Measurements from ENCODE around the gene FOCAD.

Gene FOCAD

DNA sequence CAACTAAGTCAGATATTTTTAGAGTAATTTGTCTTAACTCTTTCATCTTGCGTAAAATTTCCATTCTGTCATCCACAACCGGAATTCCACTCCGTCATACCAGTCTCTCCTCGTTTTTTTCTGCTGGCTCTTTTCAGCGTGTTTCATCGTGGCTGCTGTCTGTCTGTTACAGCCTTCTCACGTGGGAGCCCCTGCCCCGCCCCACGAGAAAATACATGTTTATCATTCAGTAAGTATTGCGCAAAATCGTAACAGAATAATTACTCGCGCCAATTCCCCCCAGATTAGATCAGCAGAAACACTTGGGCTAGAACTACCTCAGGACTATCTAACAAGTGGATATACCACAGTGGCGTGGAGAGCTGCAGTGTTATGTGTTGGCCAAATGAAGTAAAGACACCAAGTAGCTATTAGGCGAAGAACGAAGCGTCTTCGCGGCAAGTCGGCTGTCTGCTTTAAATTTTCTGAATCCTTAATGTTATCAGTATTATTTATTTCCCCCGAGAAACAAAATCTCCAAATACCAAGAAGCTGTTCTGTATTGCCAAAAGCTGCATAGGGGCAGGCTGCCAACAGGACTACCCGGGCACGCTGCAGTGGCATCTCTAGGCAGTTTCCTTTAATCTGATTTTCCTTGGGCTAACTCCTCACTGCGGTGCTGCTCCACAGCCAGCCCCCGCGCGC lies 566 bp upstream of the FOCAD start:
- Histone ChIP-seq H3K27ac (ENCODE audit: low read depth, low read length, severe bottlenecking) (peak overlapping the region; percentile 75), H3K4me1 (ENCODE audit: control insufficient read depth, insufficient read depth, low read length, poor library complexity, severe bottlenecking) (peaks cover 7% of the 10 kb centered on the region), H3K4me3 (ENCODE audit: extremely low read depth, insufficient read depth, low read length, poor library complexity, severe bottlenecking) (peak overlapping the region; percentile 71), H3K36me3 (ENCODE audit: control insufficient read depth, insufficient read depth, low read length) (no peaks in the 10 kb centered on the region), H3K9me3 (ENCODE audit: control insufficient read depth, low read length) (no peaks in the 10 kb centered on the region)
- 50 to 54% methylated on average over 15 to 16 of the region's 27 CpGs for WGBS, 2 experiments (ENCODE audit: insufficient coverage in 2 of 2)

DNA sequence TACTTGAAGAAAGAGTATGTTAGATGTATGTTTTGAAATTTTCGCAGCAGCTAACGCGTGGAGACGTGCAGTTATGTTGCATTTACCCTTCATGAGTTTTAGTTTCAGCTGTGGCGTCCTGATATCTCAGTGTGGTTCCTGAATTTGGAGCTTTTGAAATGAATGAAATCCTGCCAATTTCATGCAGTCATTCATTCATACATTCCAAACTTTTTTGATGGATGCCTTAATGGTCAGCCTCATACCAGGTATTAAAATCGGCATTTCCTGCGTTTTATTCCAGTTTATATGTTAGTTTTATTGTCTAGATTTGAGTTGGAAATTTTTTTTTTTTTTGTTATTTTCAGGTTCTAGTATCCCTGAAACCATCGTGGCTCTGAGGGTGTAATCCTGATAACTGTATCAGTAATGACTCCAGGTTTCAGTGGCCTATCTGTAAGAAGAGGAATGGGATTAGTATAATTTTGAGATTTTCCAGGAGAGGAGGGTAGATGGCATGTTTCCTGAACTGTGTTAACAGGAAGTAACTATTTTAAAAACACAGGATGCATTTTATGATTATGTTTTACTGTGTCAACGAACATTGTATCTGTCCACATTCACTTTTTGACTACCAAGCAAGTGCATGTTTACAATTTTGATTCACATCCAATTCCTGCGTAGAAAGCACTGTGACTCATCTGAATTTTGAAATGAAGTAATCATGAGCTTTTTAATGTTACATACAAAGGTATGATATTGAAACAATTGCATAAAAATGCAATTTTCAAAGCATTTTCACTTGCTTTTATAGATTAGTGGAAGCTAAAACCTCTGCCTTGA lies 1.0 kb downstream of the FOCAD start:
- H3K27ac ChIP-seq (ENCODE audit: low read depth, low read length, severe bottlenecking): peak overlapping the region; percentile 97
- H3K36me3 ChIP-seq (ENCODE audit: control insufficient read depth, insufficient read depth, low read length): no peaks in the 10 kb centered on the region
- 28 to 30% methylated on average over 4 to 6 of the region's 10 CpGs for WGBS, 2 experiments (ENCODE audit: insufficient coverage in 2 of 2)
- peaks cover 13% of the 10 kb centered on the region for H3K4me1 ChIP-seq (ENCODE audit: control insufficient read depth, insufficient read depth, low read length, poor library complexity, severe bottlenecking)
- H3K9me3 ChIP-seq (ENCODE audit: control insufficient read depth, low read length): no peaks in the 10 kb centered on the region
- H3K4me3 ChIP-seq (ENCODE audit: extremely low read depth, insufficient read depth, low read length, poor library complexity, severe bottlenecking): peak overlapping the region; percentile 71

DNA sequence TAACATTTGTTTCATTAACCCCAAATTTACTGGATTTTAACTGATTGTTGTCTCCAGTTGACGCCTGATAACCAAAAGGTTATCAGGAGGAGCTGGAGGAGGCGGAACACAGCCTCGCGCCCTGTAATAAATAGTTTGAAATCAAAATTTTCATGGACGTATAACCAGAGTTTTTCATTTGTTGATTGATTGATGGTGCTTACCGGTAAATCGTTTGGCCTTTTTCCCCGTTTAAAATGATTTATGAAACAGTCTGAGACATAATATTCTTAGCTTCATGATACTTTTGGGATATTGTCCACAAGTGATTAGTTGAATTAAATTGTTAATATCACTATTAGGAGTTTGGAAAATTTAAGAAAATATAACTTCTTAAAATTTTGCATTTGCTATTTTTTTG lies 1.7 kb downstream of the FOCAD start:
- H3K9me3 ChIP-seq (ENCODE audit: control insufficient read depth, low read length): no peaks in the 10 kb centered on the region
- H3K27ac ChIP-seq (ENCODE audit: low read depth, low read length, severe bottlenecking): no peak overlapping the region
- peaks cover 13% of the 10 kb centered on the region for H3K4me1 ChIP-seq (ENCODE audit: control insufficient read depth, insufficient read depth, low read length, poor library complexity, severe bottlenecking)
- WGBS, 2 experiments (ENCODE audit: insufficient coverage in 2 of 2): 95 to 97% methylated on average over 4 to 5 of the region's 8 CpGs
- H3K36me3 ChIP-seq (ENCODE audit: control insufficient read depth, insufficient read depth, low read length): no peaks in the 10 kb centered on the region
- no peak overlapping the region for H3K4me3 ChIP-seq (ENCODE audit: extremely low read depth, insufficient read depth, low read length, poor library complexity, severe bottlenecking)

DNA sequence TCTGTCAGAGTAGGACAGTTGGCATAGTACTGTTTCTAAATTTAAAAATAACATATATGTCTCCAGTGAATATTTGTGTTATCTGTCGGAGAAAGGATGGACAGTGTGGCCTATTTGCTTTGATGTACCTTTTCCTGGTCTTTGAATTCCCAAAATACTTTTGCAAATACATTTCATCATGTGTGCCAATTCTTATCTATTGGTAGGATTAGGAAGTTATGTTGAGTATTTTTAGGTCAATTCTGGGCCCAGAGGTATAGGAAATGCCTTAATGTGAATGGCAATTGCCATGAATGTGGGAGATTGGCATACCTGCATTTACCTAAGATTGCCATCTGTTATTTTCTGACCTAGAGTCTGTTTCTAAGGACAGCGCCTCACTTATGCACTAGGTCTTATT lies 5.8 kb downstream of the FOCAD start:
- Histone ChIP-seq H3K4me3 (ENCODE audit: extremely low read depth, insufficient read depth, low read length, poor library complexity, severe bottlenecking) (no peak overlapping the region), H3K27ac (ENCODE audit: low read depth, low read length, severe bottlenecking) (no peak overlapping the region), H3K9me3 (ENCODE audit: control insufficient read depth, low read length) (no peaks in the 10 kb centered on the region), H3K4me1 (ENCODE audit: control insufficient read depth, insufficient read depth, low read length, poor library complexity, severe bottlenecking) (peaks cover 23% of the 10 kb centered on the region), H3K36me3 (ENCODE audit: control insufficient read depth, insufficient read depth, low read length) (no peaks in the 10 kb centered on the region)
- 93 to 100% methylated on average over 1 of the region's 2 CpGs for WGBS, 2 experiments (ENCODE audit: insufficient coverage in 2 of 2)

DNA sequence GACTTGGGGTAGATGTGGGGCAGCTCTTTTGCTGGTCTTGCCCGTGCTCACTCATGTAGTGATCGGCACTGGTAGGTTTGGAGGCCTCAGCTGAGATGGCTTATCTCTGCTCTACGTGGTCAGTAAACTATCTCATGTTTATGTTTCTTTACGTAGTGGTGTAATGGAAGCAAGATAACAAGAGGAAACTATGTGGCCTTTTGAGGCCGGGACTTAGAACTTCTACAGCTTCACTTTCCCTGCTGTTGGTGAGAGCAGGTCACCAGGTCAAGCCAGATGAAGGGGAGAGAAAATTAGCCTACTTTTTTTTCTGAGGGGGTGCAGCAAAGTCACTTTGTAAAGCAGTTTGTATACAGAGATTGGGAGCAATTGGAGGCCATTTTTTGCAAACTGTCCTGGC lies 8.5 kb downstream of the FOCAD start:
- peaks cover 16% of the 10 kb centered on the region for H3K4me1 ChIP-seq (ENCODE audit: control insufficient read depth, insufficient read depth, low read length, poor library complexity, severe bottlenecking)
- peak overlapping the region; percentile 65 for H3K27ac ChIP-seq (ENCODE audit: low read depth, low read length, severe bottlenecking)
- WGBS, 2 experiments (ENCODE audit: insufficient coverage in 2 of 2): 48 to 80% methylated on average over 2 to 4 of the region's 5 CpGs
- no peak overlapping the region for H3K4me3 ChIP-seq (ENCODE audit: extremely low read depth, insufficient read depth, low read length, poor library complexity, severe bottlenecking)
- H3K9me3 ChIP-seq (ENCODE audit: control insufficient read depth, low read length): no peaks in the 10 kb centered on the region
- peaks cover 8% of the 10 kb centered on the region for H3K36me3 ChIP-seq (ENCODE audit: control insufficient read depth, insufficient read depth, low read length)

DNA sequence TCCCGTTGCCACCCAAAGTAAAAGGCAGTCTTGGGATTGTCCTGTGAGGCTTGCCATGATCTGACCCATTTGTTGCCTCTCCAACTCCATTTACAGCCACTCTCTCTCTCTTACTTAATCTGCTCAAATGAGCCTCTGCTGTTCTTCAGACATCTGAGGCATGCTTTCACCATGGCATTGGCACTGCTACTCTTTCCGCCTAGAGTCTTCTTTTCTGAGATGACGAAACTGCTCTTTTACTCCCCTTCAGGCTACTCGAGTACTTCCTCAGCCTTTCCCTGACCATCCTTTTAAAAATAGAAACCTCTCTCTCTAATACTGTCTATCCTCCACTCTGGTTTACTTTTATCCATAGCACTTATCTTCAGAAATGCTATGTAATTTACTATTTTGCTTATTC lies 9.0 kb downstream of the FOCAD start:
- WGBS, 2 experiments (ENCODE audit: insufficient coverage in 2 of 2): 77 to 86% methylated on average over 3 to 4 of the region's 4 CpGs
- peaks cover 8% of the 10 kb centered on the region for H3K36me3 ChIP-seq (ENCODE audit: control insufficient read depth, insufficient read depth, low read length)
- H3K4me1 ChIP-seq (ENCODE audit: control insufficient read depth, insufficient read depth, low read length, poor library complexity, severe bottlenecking): peaks cover 16% of the 10 kb centered on the region
- no peak overlapping the region for H3K4me3 ChIP-seq (ENCODE audit: extremely low read depth, insufficient read depth, low read length, poor library complexity, severe bottlenecking)
- no peaks in the 10 kb centered on the region for H3K9me3 ChIP-seq (ENCODE audit: control insufficient read depth, low read length)
- H3K27ac ChIP-seq (ENCODE audit: low read depth, low read length, severe bottlenecking): peak overlapping the region; percentile 65

DNA sequence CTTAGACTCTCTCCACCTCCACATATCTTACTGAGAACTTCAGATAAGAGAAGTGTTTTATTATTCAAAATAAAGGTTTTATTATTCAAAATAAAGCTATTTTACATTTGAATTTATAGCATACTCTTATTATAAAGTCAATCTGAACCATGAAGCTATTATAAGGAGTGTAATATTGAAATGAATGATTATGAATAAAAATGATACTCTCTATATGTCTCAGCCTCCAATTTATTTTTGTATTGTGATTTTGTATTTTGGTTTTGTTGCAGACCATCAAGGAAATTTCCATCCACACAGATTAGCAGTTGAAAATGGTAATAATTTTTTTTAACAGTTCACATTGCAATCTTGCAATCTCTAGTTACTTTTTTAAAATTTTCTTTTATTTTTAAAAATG lies 10.2 kb downstream of the FOCAD start:
- Histone ChIP-seq H3K4me3 (ENCODE audit: extremely low read depth, insufficient read depth, low read length, poor library complexity, severe bottlenecking) (no peak overlapping the region), H3K9me3 (ENCODE audit: control insufficient read depth, low read length) (no peaks in the 10 kb centered on the region), H3K4me1 (ENCODE audit: control insufficient read depth, insufficient read depth, low read length, poor library complexity, severe bottlenecking) (peaks cover 16% of the 10 kb centered on the region), H3K36me3 (ENCODE audit: control insufficient read depth, insufficient read depth, low read length) (peaks cover 8% of the 10 kb centered on the region), H3K27ac (ENCODE audit: low read depth, low read length, severe bottlenecking) (no peak overlapping the region)

DNA sequence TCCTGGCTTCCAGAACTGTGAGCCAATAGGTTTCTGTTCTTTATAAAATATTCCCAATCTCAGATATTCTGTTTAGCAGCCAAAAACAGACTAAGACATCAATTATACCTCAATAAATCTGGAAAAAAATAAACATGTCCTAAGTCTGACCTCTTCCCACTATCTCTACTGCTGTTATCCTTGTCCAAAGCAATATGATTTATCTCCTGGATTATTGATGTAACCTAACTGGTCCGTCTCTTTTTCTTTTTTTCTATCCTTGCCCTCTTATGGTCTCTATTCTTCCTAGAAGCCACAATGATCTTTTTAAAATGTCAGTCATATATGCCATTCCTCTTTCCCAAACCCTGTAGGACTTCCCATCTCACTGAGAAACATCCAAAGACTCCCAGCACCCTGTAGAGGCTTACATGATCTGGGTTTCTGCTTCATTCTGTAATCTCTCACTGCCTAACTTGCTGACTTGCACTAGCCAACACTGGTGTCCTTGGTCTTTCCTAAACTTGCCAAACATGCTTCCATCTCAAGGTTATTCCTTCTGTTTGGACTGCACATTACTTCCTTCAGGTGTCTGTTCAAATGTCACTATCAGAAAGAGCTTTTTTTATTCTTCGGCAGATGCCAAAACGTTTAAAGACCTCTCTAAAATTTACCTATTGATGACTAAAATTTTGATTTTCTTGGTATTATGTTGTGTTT lies 13.1 kb downstream of the FOCAD start:
- Histone ChIP-seq H3K36me3 (ENCODE audit: control insufficient read depth, insufficient read depth, low read length) (peaks cover 8% of the 10 kb centered on the region), H3K4me1 (ENCODE audit: control insufficient read depth, insufficient read depth, low read length, poor library complexity, severe bottlenecking) (peaks cover 10% of the 10 kb centered on the region), H3K27ac (ENCODE audit: low read depth, low read length, severe bottlenecking) (no peak overlapping the region), H3K9me3 (ENCODE audit: control insufficient read depth, low read length) (no peaks in the 10 kb centered on the region), H3K4me3 (ENCODE audit: extremely low read depth, insufficient read depth, low read length, poor library complexity, severe bottlenecking) (no peak overlapping the region)
- WGBS, 2 experiments (ENCODE audit: insufficient coverage in 2 of 2): 89 to 100% methylated on average over 1 of the region's 3 CpGs

DNA sequence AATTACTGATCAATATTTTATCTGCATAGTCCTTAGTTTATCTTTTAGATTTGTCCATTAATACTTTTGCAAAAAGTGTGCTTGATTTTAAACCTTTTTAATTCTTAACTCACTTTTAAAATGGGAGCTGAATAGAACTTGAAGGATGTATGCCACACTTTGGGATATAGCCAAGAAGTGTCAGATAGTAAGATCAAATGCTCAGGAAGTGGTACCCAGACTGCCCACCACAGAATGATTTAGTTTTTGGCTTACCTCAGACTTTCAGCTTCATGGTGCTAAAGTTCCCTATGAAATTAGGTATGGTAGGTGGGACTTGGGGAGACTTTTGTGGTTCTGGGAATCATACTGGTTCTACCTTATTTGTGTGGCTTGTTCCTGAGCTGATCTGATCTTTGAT lies 14.7 kb downstream of the FOCAD start:
- H3K27ac ChIP-seq (ENCODE audit: low read depth, low read length, severe bottlenecking): no peak overlapping the region
- H3K4me1 ChIP-seq (ENCODE audit: control insufficient read depth, insufficient read depth, low read length, poor library complexity, severe bottlenecking): no peaks in the 10 kb centered on the region
- no peaks in the 10 kb centered on the region for H3K9me3 ChIP-seq (ENCODE audit: control insufficient read depth, low read length)

DNA sequence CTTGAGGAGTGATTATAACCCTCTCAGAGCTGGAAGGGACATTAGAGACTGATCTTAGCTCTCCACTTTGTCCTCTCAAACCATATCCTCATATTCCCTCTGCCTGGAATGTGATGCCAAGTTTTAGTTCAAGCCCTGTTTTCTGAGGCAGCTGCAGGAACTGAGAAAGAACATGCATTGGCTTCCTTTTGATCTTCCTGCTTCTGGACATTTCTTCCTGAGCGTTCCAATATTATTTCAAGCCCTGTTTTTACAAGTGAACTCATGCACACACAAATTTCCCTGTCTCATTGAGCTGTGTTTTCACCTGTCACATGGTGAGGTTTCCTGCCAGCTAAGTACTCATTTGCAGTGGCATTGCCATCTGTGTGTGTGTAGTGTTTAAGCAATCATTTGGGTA lies 17.0 kb downstream of the FOCAD start:
- Histone ChIP-seq H3K27ac (ENCODE audit: low read depth, low read length, severe bottlenecking) (no peak overlapping the region), H3K36me3 (ENCODE audit: control insufficient read depth, insufficient read depth, low read length) (no peaks in the 10 kb centered on the region), H3K9me3 (ENCODE audit: control insufficient read depth, low read length) (no peaks in the 10 kb centered on the region), H3K4me1 (ENCODE audit: control insufficient read depth, insufficient read depth, low read length, poor library complexity, severe bottlenecking) (no peaks in the 10 kb centered on the region), H3K4me3 (ENCODE audit: extremely low read depth, insufficient read depth, low read length, poor library complexity, severe bottlenecking) (no peak overlapping the region)
- WGBS, 2 experiments (ENCODE audit: insufficient coverage in 2 of 2): 83 to 90% methylated on average over 1 of the region's 1 CpG

More for the DNA sequence above, 14.7 kb downstream of the FOCAD start:
- Histone ChIP-seq H3K4me3 (ENCODE audit: extremely low read depth, insufficient read depth, low read length, poor library complexity, severe bottlenecking) (no peak overlapping the region), H3K36me3 (ENCODE audit: control insufficient read depth, insufficient read depth, low read length) (peaks cover 8% of the 10 kb centered on the region)
